GM19240 (cell line): ENCODE results near the gene VPS52.
"Not testable (repeated sequence)": the region's sequence is repeated elsewhere in the genome, so short reads cannot be mapped to it uniquely, and the experiment has no call there.

Experiments
- DNase-seq: peaks from one replicate; pipeline ENCODE4 v3.0.0; 2011; ENCODE audit warnings: low spot score; ENCODE audit not compliant: insufficient read length

The VPS52 gene

GRCh38 chr6:33251395-33252012 is 20.2 kb downstream of the VPS52 start:
- no peak for DNase-seq

DNA sequence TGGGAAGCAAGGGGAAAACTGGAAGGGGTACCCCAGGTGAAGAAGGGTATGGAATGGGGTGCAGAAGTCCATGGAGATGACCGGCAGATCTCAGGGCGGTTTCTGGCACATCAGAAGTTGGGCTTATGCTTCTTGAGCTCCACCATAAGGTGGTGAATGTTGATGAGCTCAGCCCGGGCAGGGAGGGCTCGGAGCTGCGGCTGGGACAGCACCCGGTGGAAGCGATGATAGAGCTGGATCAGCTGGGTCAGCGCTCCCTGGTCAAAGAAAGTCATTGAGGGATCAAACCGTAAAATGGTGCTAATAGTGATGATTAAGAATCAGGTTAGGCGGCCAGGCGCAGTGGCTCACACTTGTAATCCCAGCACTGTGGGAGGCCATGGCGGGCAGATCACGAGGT is 20.9 kb downstream of the VPS52 start:
- no peak for DNase-seq

- no peak for DNase-seq
These were observed 21.7 kb downstream of the VPS52 start for GRCh38 chr6:33249732-33250630.

DNA sequence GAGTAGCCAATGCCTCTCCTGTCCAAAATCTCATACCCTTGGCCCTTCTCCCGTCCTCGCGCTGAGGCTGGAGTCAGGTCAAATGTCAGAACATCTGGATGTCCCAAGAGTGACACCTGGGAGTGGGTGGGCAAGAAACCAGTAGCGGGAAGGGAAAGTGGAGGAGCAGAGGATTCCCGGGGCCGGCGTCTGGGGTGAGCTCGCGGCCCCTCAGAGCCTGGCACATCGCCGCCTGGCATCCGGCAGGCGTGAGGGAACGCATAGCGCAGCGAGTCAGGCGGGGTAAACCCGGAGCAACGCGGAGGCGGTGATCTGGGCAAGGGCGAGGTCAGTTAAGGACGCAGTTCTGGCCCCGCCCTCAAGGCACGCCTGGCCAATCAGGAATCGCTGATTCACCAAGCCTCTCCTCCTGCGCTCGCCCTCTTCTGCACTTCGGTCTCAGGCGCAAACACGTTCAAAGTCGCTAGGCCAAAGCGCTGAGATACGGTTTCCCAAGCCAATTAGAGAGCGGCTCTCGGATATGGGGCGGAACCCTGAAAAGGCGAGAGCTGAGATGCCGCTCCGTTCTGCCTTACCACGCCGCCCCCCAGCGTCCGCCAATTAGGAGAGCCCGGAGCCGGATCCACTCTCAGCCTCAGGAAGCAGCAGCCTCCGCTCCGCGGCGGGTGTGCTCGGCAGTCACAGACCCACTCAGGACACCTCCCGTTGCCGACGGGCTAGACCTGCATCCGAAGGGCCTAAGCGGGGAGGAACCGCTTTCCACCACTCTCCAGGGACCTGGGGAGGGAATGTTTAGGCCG is 22.5 kb downstream of the VPS52 start:
- DNase-seq, result peak; percentile 65

DNA sequence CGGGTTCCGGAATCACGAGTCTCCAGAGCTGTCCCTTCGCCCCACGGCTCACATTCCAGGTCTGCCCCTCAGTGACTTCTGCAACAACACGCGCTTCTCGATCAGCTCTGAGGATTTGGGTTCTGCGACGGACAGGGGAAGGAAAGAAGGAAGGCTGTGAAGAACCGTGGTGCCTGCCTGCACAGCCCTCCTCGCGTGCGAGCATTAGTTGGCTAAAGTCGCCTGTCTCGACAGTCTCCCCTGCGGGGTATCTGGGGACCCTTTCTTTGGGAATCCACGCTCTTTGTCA is 23.1 kb downstream of the VPS52 start:
- DNase-seq, result no peak

DNA sequence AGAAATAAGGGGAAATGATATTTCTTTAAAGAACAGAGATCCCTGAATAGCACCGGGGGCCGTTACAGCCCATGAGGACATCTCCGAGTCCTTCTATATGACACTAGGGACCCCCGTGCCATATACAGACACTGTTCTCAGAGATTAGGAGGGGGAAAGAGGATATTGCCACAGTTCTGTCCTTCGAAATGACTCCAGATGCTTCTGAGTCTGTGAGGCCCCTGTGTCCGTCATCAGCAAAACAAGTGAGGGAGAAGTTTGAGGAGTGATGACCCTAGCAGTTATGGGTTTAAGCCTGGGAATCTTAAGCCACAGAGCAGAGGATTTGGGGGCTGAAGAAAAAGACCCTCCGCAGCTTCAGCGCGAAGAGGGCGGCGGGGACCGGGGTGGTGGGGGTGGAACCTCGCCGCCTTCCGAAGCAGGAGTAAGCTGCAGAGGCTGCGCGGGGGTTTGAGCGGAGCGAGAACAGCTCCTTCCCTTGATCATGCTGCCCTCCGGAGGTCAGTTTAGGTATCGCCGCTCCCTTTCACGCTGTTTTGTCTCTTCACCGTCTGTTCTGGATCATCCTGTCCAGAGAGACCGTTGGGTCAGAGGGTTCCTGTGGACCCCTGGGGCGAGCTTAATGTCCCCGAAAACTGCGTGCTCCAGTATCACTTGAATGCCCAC is 23.6 kb downstream of the VPS52 start:
- DNase-seq, result peak; percentile 49

- DNase-seq, result no peak
These were observed 28.2 kb downstream of the VPS52 start for GRCh38 chr6:33243476-33243875.

- DNase-seq, result no peak
These were observed 29.7 kb downstream of the VPS52 start for GRCh38 chr6:33241968-33242367.

DNA sequence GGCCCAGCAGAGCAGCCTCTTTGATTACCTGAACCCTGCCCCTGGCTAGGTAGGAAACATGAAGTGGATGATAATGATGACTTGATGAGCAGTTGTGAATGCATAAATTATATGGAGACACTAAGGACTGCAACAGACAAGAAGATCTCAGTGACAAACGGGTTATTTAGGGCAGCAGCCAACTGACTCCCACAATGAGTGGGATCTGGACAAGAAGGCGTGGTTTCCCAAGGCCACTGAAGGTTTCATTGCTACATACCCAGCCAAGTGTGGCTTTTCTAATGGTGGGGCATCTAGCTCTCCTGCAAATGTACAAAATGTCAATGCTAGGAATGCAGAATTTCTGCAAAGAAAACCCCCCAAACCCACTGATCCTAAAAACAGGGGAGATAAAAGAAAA is 33.9 kb downstream of the VPS52 start:
- no peak for DNase-seq

DNA sequence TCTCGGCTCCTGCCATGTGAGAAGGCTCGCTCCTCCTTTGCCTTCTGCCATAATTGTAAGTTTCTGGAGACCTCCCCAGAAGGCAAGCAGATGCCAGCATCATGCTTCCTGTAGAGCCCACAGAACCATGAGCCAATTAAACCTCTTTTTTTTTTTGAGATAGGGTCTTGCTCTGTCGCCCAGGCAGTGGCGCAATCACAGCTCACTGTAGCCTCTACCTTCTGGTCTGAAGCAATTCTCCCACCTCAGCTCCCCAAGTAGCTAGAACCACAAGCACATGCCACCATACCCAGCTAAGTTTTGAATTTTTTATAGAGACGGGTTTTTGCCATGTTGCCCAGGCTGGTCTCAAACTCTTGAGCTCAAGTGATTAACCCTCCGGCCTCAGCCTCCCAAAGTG is 34.8 kb downstream of the VPS52 start:
- no peak for DNase-seq

GRCh38 chr6:33236328-33236727 is 35.3 kb downstream of the VPS52 start:
- no peak for DNase-seq

DNA sequence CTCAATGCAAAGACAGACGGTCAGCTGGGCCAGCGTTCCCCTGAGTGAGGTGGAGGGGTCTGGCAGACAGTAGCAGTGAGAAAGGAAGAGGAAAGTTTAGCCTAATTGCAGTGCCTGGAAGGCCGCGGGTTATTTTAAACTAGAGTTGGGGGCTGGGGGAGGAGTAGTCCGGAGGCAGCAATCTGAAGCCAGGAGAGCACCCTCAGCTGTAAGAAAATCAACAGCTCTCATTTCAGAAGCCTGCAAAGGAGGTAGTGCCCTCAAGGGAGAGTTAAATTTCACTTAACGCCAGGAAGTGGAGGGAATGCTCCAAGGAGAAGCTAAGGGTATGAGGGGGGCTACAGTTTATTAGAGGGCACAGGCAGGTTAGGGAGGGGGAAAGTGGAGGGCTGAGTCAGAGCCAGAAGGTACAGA is 36.4 kb downstream of the VPS52 start:
- no peak for DNase-seq

DNA sequence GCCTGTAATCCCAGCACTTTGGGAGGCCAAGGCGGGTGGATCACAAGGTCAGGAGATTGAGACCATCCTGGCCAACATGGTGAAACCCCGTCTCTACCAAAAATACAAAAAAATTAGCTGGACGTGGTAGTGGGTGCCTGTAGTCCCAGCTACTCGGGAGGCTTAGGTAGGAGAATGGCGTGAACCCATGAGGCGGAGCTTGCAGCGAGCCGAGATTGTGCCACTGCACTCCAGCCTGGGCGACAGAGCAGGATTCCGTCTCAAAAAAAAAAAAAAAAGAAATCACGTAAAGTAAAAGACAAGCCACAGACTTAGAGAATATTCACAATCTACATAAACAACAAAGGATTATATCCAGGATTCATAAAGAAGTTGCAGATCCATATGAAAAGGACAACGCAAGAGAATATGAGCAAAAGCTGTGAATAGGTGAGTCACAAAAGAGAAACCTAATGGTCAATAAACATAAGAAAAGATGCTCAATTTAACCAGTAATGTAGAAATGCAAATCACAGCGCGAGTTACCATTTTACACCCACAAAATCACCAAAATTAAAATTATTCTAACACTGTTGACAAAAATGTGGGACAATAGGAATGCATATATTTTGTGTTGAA is 45.1 kb downstream of the VPS52 start:
- not testable (repeated sequence) for DNase-seq

GRCh38 chr6:33217681-33218080 is 54.0 kb downstream of the VPS52 start:
- no peak for DNase-seq

GRCh38 chr6:33217246-33217645 is 54.4 kb downstream of the VPS52 start:
- no peak for DNase-seq

DNA sequence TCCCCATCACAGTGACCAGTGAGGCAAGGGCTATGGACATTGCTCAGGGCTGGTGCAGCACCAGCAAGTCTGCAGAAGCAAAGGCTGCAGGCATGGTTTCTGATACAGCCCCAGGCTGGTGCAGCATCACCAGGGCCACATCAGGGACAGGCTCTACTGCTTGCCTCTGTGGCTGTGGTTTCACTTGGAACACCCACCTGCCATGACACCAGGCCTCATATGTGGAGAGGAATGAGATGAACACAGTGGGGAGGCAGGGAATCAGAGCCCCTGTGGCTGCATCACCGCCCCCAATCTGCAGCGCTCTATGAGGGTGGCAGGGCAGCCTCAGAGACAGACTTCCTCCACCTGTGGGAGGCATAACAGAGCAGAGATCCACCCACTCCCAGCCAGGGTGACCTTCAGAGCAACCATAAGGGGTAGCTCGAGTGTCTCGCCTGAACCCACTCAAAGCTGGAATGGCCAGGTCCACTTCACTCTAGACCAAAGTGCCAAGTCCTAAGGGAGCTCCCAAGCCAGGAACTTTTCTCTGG is 55.5 kb downstream of the VPS52 start:
- DNase-seq, result no peak

- DNase-seq, result no peak
These were observed 56.2 kb downstream of the VPS52 start for GRCh38 chr6:33215271-33216116.

- DNase-seq, result no peak
These were observed 57.7 kb downstream of the VPS52 start for GRCh38 chr6:33213989-33214335.

GRCh38 chr6:33213166-33213988 is 58.3 kb downstream of the VPS52 start:
- no peak for DNase-seq

DNA sequence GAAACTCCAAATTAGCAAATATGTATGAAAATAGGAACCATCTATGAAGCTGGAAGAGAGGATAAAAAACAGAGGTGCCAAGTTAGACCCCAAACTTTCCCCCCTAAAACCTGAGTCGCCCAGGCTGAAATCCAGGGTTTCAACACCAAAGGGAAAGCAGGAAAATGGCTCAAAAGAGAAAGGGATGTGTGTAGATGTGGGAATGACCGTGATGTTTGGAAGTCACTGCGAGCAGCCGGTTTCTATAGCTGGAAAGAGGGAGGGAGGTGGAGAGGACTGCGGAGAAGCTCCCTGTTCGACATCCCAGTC is 58.9 kb downstream of the VPS52 start:
- DNase-seq, result no peak
